ENCODE measurements around the gene FST. TPM values are rescaled to one million over a fixed set of nuclear protein-coding genes. Genes with fewer than 3 reads are reported as not detected.

The FST gene
- total RNA-seq (2013; cell fraction: nucleolus; rRNA removed), result not detected in 2 replicates
- total RNA-seq (2014; rRNA removed) (not detected in 2 replicates), total RNA-seq (2014; rRNA removed; fragmentation: Illumina TruSeq; extraction: Trizol) (not detected in 2 replicates), total RNA-seq (2021) (0.23 and 0.43 TPM in 2 replicates), polyA plus RNA-seq (2011; rRNA removed) (not detected in 2 replicates), polyA plus RNA-seq (2014; fragmentation: Illumina TruSeq; extraction: Trizol) (not detected in 2 replicates), polyA plus RNA-seq (2014; fragmentation: Nextera tagmentation; extraction: Ambion mirVana) (not detected), polyA plus RNA-seq (2014; rRNA removed) (not detected in 2 replicates), polyA plus RNA-seq (2016; fragmentation: Nextera tagmentation; extraction: Ambion mirVana) (not detected), polyA minus RNA-seq (2011; rRNA and poly(A)+ RNA removed) (not detected in 2 replicates), Bru-seq, nascent RNA (percentile 10 among the genes with signal in this experiment), BruChase-seq, experiment 1, labeled RNA remaining after a 6-hour chase (not detected), BruChase-seq, experiment 2, labeled RNA remaining after a 2-hour chase (not detected)
- not detected for polyA plus RNA-seq (2011; ENCODE audit: low read depth)
- polyA plus RNA-seq (2011; cell fraction: cytosol; rRNA removed), result not detected in 2 replicates
- polyA plus RNA-seq (2011; cell fraction: nucleus; rRNA removed), result not detected in 2 replicates
- not detected in 2 replicates for polyA plus RNA-seq (2012)
- polyA minus RNA-seq (2011; cell fraction: cytosol; rRNA and poly(A)+ RNA removed), result not detected in 2 replicates
- polyA minus RNA-seq (2011; cell fraction: nucleus; rRNA and poly(A)+ RNA removed), result not detected in 2 replicates
- long read RNA-seq, experiment 1, result 0 reads
- long read RNA-seq, experiment 2, partial matches to known transcripts, result 0 of 1 reads
- long read RNA-seq, experiment 2, other reads (novel, unspliced or antisense), result 1 of 1 reads

- Histone ChIP-seq H3K4me3 (peak within 1 kb of the TSS; percentile 71), H3K9me3 (replicated peaks; ENCODE audit: control insufficient read depth, insufficient read depth, low read length) (no peaks in the 10 kb centered on the region), H3K27me3 (replicated peaks in 1 of 2; ENCODE audit: control insufficient read depth in 2 of 2, insufficient read depth in 2 of 2, low read length in 1 of 2) (peaks cover 4 to 19% of the 10 kb centered on the region in 2 experiments), H3K4me2 (ENCODE audit: control insufficient read depth, insufficient read depth) (peak within 1 kb of the TSS; percentile 79), H3K27ac (ENCODE audit: control insufficient read depth, insufficient read depth) (no peak within 1 kb of the TSS), H4K20me1 (ENCODE audit: control insufficient read depth, insufficient read depth) (no peaks in the 10 kb centered on the region), H2AFZ (ENCODE audit: control insufficient read depth, low read depth, low read length) (no peak within 1 kb of the TSS), H3K4me1 (ENCODE audit: control insufficient read depth, insufficient read depth, low read length) (peaks cover 8% of the 10 kb centered on the region), H3K9ac (ENCODE audit: control insufficient read depth, insufficient read depth, low read length) (no peak within 1 kb of the TSS), H3K36me3 (ENCODE audit: control insufficient read depth in 2 of 2, insufficient read depth in 2 of 2, low read length in 1 of 2) (no peaks in the 10 kb centered on the region), H3K79me2 (ENCODE audit: control insufficient read depth, insufficient read depth, low read length) (no peaks in the 10 kb centered on the region)
- ATAC-seq (peak; percentile 7; the same call in 1 of the 3 replicates), DNase-seq (ENCODE audit: low read depth, low spot score) (no peak), FAIRE-seq (no peak)
- CTCF ChIA-PET, result interaction anchor here (0.8 to 3.4 kb wide), 3 partner anchors 749 to 1019 kb away, joined by 3 to 14 read pairs (median 14); no protein-coding TSS in a partner anchor
- 5% methylated on average over 25 of the region's 64 CpGs for WGBS (ENCODE audit: insufficient coverage, insufficient replicate concordance, low lambda C conversion rate, missing lambda C conversion rate)
- SMC1A ChIA-PET (ENCODE audit: uncharacterized antibody, unreplicated experiment), result interaction anchor here (0.8 to 1.4 kb wide), 3 partner anchors 11 to 753 kb away, joined by 3 to 5 read pairs (median 3); no protein-coding TSS in a partner anchor
- in situ Hi-C loops (cut with MboI), result loop anchor here (5.0 kb wide), 1 partner anchor 747 kb away; no protein-coding TSS in a partner anchor
- POLR2A ChIA-PET, result no interaction called here
- intact Hi-C loops (cut with micrococcal nuclease; ENCODE audit: unreplicated experiment), result loop anchor here (5.0 kb wide), 2 partner anchors 82 to 937 kb away; partner anchors contain the start of gene NDUFS4
- TF ChIP-seq NFYA (IDR thresholded peaks at IDR 0.05; ENCODE audit: borderline replicate concordance, low read depth, low read length) (no peak), RELA (IDR thresholded peaks at IDR 0.05; ENCODE audit: borderline replicate concordance, partially characterized antibody) (no peak), SKIL (IDR thresholded peaks at IDR 0.05; ENCODE audit: low read depth, poor library complexity, severe bottlenecking) (no peak), HDAC6 (IDR thresholded peaks at IDR 0.05; ENCODE audit: unreplicated experiment) (peak; percentile 82), E4F1 (IDR thresholded peaks at IDR 0.05; ENCODE audit: borderline replicate concordance, partially characterized antibody) (no peak), SMAD5 (IDR thresholded peaks at IDR 0.05; ENCODE audit: low read depth) (no peak), SUZ12 (IDR thresholded peaks at IDR 0.05; ENCODE audit: unreplicated experiment) (peak; percentile 16)
- RAD21 ChIA-PET (ENCODE audit: unreplicated experiment), result interaction anchor here (0.9 to 1.2 kb wide), 2 partner anchors 389 to 523 kb away, joined by 3 read pairs; no protein-coding TSS in a partner anchor
- no TSS peak for BruUV-seq (replicated peaks)
These were observed at the start of gene FST for GRCh38 chr5:53480416-53481158. FST (plus strand) TSS chr5:53480629; CDS start chr5:53480792, 163 bp downstream.

All from GM12878 (cell line).